ENCODE results near the gene PELI3. TPM values are rescaled to one million over a fixed set of nuclear protein-coding genes. Genes with fewer than 3 reads are reported as not detected.

PELI3 gene
- total and polyA plus RNA-seq, 10 of the 15 experiments (the other 5 are each of a cell fraction or from before 2014, with no cell fraction given) = 0.14 to 1.5 (median 0.66) TPM

DNA sequence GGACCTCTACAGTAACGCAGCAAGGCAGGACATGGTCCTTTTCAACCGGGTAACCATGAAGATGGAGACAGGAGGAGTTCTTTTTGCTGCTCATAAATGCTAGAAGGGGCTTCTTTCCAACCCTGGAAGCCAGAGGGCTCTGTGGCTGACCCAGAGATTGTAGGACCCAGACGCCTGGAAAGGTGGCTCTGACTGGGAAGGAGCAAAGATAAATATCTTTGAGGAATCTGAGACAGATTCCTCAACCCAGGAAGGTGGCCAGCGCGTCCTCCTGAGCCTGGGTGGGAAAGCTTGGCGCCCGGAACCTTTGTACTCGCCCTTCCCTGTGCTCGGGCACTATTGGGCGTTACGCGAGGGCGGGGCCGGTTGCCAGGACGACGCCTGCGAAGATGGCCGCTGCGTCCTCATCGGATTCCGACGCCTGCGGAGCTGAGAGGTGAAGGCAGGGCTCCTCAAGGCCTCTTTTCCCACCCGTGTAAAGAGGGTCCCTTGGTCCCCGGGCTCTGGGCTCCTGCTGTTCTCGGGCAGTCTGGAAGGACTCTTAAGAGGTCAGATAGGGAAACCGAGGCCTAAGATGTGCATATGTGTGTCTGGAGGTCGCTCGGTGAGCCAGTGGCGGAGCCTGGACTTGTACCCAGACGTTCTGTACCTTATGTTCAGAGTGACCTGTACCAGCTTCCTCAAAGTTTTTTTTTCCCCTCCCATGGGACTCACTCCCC, 43.7 kb downstream of the PELI3 start, which contains the start of gene BBS1 (continued):
- TF ChIP-seq, protein P1, sequence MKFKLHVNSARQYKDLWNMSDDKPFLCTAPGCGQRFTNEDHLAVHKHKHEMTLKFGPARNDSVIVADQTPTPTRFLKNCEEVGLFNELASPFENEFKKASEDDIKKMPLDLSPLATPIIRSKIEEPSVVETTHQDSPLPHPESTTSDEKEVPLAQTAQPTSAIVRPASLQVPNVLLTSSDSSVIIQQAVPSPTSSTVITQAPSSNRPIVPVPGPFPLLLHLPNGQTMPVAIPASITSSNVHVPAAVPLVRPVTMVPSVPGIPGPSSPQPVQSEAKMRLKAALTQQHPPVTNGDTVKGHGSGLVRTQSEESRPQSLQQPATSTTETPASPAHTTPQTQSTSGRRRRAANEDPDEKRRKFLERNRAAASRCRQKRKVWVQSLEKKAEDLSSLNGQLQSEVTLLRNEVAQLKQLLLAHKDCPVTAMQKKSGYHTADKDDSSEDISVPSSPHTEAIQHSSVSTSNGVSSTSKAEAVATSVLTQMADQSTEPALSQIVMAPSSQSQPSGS (IDR thresholded peaks at IDR 0.05; ENCODE audit: low read length) = no peak
- no peak for TF ChIP-seq SUZ12 (IDR thresholded peaks at IDR 0.05; ENCODE audit: unreplicated experiment)
- no peak for TF ChIP-seq NFIC (IDR thresholded peaks at IDR 0.05; ENCODE audit: low read depth, low read length)
- no peak for TF ChIP-seq STAT3 (IDR thresholded peaks at IDR 0.05; ENCODE audit: low read depth, low read length)
- no peak for TF ChIP-seq NFYA (IDR thresholded peaks at IDR 0.05; ENCODE audit: borderline replicate concordance, low read depth, low read length)
- TF ChIP-seq GABPA (IDR thresholded peaks at IDR 0.05; ENCODE audit: low read depth) = peak; percentile 80
- no peak for TF ChIP-seq ASH2L (IDR thresholded peaks at IDR 0.05; ENCODE audit: borderline replicate concordance, low read depth)
- TF ChIP-seq, protein P2, sequence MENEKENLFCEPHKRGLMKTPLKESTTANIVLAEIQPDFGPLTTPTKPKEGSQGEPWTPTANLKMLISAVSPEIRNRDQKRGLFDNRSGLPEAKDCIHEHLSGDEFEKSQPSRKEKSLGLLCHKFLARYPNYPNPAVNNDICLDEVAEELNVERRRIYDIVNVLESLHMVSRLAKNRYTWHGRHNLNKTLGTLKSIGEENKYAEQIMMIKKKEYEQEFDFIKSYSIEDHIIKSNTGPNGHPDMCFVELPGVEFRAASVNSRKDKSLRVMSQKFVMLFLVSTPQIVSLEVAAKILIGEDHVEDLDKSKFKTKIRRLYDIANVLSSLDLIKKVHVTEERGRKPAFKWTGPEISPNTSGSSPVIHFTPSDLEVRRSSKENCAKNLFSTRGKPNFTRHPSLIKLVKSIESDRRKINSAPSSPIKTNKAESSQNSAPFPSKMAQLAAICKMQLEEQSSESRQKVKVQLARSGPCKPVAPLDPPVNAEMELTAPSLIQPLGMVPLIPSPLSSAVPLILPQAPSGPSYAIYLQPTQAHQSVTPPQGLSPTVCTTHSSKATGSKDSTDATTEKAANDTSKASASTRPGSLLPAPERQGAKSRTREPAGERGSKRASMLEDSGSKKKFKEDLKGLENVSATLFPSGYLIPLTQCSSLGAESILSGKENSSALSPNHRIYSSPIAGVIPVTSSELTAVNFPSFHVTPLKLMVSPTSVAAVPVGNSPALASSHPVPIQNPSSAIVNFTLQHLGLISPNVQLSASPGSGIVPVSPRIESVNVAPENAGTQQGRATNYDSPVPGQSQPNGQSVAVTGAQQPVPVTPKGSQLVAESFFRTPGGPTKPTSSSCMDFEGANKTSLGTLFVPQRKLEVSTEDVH (IDR thresholded peaks at IDR 0.05; ENCODE audit: low read depth, partially characterized antibody) = no peak
- TF ChIP-seq TAF1 (IDR thresholded peaks at IDR 0.05; ENCODE audit: borderline replicate concordance, low read depth, low read length) = peak; percentile 85; the same call in 1 of the 2 replicates
- peak; percentile 97 for TF ChIP-seq BMI1 (IDR thresholded peaks at IDR 0.05; ENCODE audit: borderline replicate concordance)
- TF ChIP-seq FOXK2 (IDR thresholded peaks at IDR 0.05) = no peak
- TF ChIP-seq, protein P3, sequence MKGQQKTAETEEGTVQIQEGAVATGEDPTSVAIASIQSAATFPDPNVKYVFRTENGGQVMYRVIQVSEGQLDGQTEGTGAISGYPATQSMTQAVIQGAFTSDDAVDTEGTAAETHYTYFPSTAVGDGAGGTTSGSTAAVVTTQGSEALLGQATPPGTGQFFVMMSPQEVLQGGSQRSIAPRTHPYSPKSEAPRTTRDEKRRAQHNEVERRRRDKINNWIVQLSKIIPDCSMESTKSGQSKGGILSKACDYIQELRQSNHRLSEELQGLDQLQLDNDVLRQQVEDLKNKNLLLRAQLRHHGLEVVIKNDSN (IDR thresholded peaks at IDR 0.05; ENCODE audit: borderline replicate concordance, extremely low read length, insufficient read depth, low read depth, low read length) = no peak
- TF ChIP-seq POU2F2 (IDR thresholded peaks at IDR 0.05; ENCODE audit: borderline replicate concordance, low read depth, low read length) = peak; percentile 55; the same call in 1 of the 3 replicates
- TF ChIP-seq, protein P4, sequence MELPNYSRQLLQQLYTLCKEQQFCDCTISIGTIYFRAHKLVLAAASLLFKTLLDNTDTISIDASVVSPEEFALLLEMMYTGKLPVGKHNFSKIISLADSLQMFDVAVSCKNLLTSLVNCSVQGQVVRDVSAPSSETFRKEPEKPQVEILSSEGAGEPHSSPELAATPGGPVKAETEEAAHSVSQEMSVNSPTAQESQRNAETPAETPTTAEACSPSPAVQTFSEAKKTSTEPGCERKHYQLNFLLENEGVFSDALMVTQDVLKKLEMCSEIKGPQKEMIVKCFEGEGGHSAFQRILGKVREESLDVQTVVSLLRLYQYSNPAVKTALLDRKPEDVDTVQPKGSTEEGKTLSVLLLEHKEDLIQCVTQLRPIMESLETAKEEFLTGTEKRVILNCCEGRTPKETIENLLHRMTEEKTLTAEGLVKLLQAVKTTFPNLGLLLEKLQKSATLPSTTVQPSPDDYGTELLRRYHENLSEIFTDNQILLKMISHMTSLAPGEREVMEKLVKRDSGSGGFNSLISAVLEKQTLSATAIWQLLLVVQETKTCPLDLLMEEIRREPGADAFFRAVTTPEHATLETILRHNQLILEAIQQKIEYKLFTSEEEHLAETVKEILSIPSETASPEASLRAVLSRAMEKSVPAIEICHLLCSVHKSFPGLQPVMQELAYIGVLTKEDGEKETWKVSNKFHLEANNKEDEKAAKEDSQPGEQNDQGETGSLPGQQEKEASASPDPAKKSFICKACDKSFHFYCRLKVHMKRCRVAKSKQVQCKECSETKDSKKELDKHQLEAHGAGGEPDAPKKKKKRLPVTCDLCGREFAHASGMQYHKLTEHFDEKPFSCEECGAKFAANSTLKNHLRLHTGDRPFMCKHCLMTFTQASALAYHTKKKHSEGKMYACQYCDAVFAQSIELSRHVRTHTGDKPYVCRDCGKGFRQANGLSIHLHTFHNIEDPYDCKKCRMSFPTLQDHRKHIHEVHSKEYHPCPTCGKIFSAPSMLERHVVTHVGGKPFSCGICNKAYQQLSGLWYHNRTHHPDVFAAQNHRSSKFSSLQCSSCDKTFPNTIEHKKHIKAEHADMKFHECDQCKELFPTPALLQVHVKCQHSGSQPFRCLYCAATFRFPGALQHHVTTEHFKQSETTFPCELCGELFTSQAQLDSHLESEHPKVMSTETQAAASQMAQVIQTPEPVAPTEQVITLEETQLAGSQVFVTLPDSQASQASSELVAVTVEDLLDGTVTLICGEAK (IDR thresholded peaks at IDR 0.05; ENCODE audit: borderline replicate concordance) = peak; percentile 94
- TF ChIP-seq NFXL1 (IDR thresholded peaks at IDR 0.05; ENCODE audit: borderline replicate concordance) = no peak
- peak; percentile 88; the same call in 1 of the 2 replicates for TF ChIP-seq TARDBP (IDR thresholded peaks at IDR 0.05; ENCODE audit: borderline replicate concordance)
- no peak for TF ChIP-seq ZNF24 (IDR thresholded peaks at IDR 0.05)
- no peak for TF ChIP-seq KAT2A (conservative IDR thresholded peaks at IDR 0.05; ENCODE audit: control insufficient read depth, low read depth, low read length)
- no peak for TF ChIP-seq TCF7 (IDR thresholded peaks at IDR 0.05; ENCODE audit: borderline replicate concordance)
- peak; percentile 65 for TF ChIP-seq GATAD2B (conservative IDR thresholded peaks at IDR 0.05; ENCODE audit: low read depth)
- TF ChIP-seq EED (IDR thresholded peaks at IDR 0.05; ENCODE audit: low read depth) = 0 out of 2 replicates have a peak, but pooled peaks have one; percentile 18
- no peak for TF ChIP-seq CHD1 (IDR thresholded peaks at IDR 0.05; ENCODE audit: low read depth, low read length)

Data from GM12878 (cell line).